Measurements from ENCODE around the gene FSTL3.
"Not testable (repeated sequence)": the region's sequence is repeated elsewhere in the genome, so short reads cannot be mapped to it uniquely, and the experiment has no call there.

The FSTL3 gene

DNA sequence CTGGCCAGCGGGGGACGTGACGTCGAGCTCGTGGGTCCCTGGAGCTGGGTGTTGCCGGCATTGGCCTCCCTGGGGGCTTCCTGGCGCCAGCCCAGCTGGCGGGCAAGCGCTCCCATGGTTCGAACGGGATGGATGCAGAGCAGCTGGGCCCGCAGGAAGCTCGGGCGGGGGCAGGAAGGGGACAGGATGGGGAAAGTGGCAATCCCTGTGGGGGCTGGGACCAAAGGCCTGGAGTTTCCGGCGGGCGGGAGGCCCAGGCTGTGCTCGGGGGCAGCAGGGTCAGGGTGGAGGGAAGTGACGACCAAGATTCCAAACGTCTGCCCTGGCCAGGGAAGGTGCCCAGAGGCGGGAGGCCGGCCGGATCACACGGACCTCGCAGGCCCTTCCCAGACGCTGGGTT, 51.8 kb downstream of the FSTL3 start:
- TF ChIP-seq, protein P1, sequence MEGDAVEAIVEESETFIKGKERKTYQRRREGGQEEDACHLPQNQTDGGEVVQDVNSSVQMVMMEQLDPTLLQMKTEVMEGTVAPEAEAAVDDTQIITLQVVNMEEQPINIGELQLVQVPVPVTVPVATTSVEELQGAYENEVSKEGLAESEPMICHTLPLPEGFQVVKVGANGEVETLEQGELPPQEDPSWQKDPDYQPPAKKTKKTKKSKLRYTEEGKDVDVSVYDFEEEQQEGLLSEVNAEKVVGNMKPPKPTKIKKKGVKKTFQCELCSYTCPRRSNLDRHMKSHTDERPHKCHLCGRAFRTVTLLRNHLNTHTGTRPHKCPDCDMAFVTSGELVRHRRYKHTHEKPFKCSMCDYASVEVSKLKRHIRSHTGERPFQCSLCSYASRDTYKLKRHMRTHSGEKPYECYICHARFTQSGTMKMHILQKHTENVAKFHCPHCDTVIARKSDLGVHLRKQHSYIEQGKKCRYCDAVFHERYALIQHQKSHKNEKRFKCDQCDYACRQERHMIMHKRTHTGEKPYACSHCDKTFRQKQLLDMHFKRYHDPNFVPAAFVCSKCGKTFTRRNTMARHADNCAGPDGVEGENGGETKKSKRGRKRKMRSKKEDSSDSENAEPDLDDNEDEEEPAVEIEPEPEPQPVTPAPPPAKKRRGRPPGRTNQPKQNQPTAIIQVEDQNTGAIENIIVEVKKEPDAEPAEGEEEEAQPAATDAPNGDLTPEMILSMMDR (IDR thresholded peaks at IDR 0.05; ENCODE audit: low read depth, low read length, missing control alignments): no peak
- H3K4me3 ChIP-seq (replicated peaks; ENCODE audit: low read depth, low read length): no peak overlapping the region
- DNase-seq (ENCODE audit: extremely low read depth, low read depth): no peak

DNA sequence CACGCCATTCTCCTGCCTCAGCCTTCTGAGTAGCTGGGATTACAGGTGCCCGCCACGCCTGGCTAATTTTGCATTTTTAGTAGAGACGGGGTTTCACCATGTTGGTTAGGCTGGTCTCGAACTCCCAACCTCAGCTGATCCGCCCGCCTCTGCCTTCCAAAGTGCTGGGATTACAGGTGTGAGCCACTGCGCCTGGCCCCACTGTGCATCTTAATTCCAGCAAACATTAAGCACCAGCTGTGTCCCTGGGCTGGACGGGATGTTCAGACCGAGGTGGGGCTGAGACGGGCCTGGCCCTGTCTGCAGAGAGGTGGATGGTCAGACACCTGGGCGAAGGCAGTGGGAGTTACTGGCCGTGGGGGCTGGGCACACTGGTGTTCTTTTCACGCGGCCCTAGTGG, 53.4 kb downstream of the FSTL3 start:
- DNase-seq (ENCODE audit: extremely low read depth, low read depth); H3K4me3 ChIP-seq (replicated peaks; ENCODE audit: low read depth, low read length): not testable (repeated sequence)

DNA sequence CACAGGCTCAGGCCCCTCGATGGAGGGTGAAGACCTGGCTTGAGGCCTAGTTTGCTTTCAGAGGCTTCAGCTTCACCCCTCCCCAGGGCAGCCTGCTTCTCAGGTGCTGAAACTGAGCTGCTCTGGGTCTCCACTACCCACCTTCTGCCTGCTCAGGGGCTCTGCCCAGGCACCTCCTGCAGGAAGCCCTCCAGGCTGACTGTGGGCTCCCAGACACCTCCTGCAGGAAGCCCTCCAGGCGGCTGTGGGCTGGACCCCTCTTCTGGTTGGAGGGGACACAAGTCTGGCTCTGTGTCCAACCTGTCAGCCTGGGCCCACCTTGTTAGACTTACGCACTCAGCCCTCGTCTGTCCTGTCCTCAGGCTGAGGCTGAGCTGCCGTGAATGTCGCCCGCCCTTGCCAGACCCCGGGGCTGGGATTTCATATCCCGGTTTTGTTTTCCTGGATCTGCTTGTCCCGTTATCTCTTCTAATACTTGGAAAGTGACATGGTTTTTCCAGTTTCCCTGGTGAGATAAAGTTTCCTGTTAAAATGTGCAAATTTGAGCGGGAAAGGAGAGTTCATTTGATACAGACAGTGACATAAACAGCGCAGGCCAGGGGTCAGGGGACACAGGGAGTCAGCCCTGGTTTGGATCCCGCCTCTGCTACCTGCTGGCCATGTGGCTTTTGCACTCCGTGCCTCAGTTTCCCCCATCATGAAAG, 53.9 kb downstream of the FSTL3 start:
- H3K4me3 ChIP-seq (replicated peaks; ENCODE audit: low read depth, low read length): no peak overlapping the region
- DNase-seq (ENCODE audit: extremely low read depth, low read depth): no peak
- TF ChIP-seq, protein P1 (IDR thresholded peaks at IDR 0.05; ENCODE audit: low read depth, low read length, missing control alignments): no peak

DNA sequence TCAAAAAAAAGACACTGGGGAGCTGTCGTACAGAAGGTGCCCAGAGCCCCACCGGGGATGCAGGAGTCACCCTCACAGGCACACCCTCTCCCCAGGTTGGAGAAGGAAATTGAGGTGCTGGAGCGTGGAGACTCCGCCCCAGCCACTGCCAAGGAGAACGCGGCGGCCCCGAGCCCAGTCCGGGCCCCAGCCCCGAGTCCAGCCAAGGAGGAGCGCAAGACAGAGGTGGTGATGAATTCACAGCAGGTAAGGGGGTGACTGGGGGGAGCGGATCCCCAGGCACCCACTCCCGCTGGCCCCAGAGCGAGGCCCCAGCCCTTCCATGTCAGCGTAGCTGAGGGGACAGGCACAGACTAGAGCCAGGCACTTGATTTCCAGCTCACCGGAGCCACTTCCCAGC, 54.8 kb downstream of the FSTL3 start:
- DNase-seq (ENCODE audit: extremely low read depth, low read depth): no peak
- H3K4me3 ChIP-seq (replicated peaks; ENCODE audit: low read depth, low read length): no peak overlapping the region
- TF ChIP-seq, protein P1 (IDR thresholded peaks at IDR 0.05; ENCODE audit: low read depth, low read length, missing control alignments): no peak

DNA sequence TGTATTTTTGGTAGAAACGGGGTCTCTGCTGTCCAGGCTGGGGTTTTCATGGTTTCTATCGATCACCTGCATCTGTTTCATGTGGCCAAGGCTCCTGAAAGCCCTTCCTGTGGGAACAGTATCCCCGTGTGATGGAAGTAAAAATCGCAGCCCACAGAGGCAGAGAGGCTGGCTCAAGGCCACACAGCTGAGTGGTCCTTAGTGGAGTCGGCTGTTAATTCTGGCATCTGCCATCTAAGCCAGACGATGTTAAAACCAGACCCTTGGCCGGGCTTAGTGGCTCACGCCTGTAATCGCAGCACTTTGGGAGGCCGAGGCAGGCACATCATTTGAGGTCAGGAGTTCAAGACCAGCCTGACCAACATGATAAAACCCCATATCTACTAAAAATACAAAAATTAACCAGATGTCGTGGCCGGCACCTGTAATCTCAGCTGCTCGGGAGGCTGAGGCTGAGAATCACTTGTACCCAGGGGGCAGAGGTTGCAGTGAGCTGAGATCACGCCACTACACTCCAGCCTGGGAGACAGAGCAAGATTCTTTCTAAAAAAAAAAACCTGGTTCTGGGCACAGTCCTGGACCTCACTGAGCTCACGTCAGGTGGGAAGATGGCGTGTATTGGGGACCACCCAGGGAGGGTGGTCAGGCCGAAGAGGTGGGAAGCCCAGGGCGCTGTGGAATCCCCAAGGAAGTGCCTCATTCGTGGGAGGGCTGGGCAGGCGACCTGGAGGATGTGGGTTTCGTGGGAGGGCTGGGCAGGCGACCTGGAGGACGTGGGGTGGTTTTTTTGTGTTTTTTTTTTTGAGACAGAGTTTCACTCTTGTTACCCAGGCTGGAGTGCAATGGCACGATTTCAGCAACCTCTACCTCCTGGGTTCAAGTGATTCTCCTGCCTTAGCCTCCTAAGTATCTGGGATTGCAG, 56.2 kb downstream of the FSTL3 start:
- DNase-seq (ENCODE audit: extremely low read depth, low read depth): no peak
- TF ChIP-seq, protein P1 (IDR thresholded peaks at IDR 0.05; ENCODE audit: low read depth, low read length, missing control alignments): no peak
- no peak overlapping the region for H3K4me3 ChIP-seq (replicated peaks; ENCODE audit: low read depth, low read length)
